Ovary (tissue), 3 donors: ENCODE measurements around the gene BAIAP3.

Experiments used
- EP300 ChIP-seq: sonication (generic); formaldehyde crosslinking; IDR thresholded peaks from one replicate; pipeline ENCODE4 v1.6.1; 2017; ENCODE audit warnings: antibody characterized with exemption
- POLR2A ChIP-seq: fragments of 450-650 bp; IDR thresholded peaks from one replicate; pipeline ENCODE4 v1.6.1; 2017; ENCODE audit warnings: antibody characterized with exemption, mild to moderate bottlenecking, moderate library complexity
- TF ChIP-seq, protein P1 (sequence below), 3 donors: fragments of 450-650 bp in 2 of 3; fragments of 200-600 bp in 1 of 3; IDR thresholded peaks; one replicate each; pipeline versions ENCODE4 v1.5.1 to v1.8.0; 2016 to 2022; ENCODE audit warnings: antibody characterized with exemption in 3 of 3, mild to moderate bottlenecking in 1 of 3
- donor health status: DM: no; HTN: no; CAD: no.

DNA sequence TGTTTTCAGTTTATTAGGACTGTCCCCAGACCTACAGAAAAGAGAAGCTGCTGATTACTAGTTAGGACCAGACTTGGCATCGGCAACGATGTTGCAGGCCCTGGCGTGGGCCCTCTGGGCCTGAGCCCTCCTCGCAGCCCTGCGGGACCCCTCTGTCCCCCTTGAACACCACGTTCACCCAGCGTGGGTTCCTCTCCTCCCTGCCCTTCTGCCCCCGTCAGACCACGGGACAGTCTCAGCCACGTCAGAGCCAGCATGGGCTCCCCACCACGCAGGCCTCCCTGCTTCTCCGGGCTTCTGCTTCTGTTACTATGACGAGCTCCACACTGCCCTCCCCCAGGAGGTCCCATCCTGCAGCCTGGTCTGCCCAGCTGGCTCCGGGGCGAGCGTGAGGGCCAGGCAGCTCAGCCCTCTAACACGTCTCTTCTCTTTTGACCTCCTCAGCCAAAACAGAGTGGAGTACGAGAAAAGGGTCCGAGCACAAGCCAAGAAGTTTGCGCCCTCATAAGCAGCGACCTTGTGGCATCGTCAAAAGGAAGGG, 9.1 kb upstream of the BAIAP3 start:
- TF ChIP-seq POLR2A: no peak
- TF ChIP-seq, protein P1, sequence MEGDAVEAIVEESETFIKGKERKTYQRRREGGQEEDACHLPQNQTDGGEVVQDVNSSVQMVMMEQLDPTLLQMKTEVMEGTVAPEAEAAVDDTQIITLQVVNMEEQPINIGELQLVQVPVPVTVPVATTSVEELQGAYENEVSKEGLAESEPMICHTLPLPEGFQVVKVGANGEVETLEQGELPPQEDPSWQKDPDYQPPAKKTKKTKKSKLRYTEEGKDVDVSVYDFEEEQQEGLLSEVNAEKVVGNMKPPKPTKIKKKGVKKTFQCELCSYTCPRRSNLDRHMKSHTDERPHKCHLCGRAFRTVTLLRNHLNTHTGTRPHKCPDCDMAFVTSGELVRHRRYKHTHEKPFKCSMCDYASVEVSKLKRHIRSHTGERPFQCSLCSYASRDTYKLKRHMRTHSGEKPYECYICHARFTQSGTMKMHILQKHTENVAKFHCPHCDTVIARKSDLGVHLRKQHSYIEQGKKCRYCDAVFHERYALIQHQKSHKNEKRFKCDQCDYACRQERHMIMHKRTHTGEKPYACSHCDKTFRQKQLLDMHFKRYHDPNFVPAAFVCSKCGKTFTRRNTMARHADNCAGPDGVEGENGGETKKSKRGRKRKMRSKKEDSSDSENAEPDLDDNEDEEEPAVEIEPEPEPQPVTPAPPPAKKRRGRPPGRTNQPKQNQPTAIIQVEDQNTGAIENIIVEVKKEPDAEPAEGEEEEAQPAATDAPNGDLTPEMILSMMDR (IDR thresholded peaks at IDR 0.05): no peak
- TF ChIP-seq EP300: no peak
